OCI-LY3 (cell line): ENCODE data around the gene HS6ST1.

Experiments used
- EZH2phosphoT487 ChIP-seq: fragments of 200-600 bp; shearing (Covaris generic); IDR thresholded peaks from 2 replicates; pipeline ENCODE4 v1.6.1; 2018; ENCODE audit warnings: antibody characterized with exemption, mixed run types, low read depth
- TF ChIP-seq, protein P1 (sequence below): fragments of 200-600, 300-600 bp; sonication (generic); IDR thresholded peaks from 2 replicates; pipeline ENCODE4 v1.5.1; 2014; ENCODE audit warnings: antibody characterized with exemption, low read length, low read depth

DNA sequence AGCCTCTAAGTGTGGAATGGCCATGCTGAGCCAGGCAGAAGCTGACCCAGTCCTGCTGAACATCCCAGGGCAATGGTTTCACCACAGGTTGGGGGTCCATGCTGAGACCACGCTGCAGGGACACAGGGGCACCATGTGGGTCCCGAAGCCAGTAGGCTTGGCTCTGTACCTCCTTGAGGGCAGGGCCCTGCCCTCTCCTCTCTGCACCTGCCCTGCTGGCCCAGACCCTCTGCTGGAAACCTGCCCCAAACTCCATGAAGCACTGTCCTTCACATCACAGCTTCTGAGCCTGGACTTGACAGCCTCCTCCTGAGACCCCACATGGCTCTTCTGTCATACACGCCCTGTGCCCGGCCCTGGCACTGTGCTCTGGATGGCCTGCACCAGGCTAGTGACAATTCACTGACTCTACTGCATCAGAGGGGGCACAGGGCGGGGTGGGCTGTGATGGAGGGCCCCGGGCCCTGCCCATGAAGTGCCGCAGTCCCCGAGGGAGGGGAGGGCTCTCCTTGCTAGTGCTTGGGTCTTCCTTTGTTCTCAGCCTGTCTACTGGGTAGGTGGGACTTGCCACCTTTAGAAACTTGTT is 24.7 kb downstream of the HS6ST1 start:
- TF ChIP-seq, protein P1, sequence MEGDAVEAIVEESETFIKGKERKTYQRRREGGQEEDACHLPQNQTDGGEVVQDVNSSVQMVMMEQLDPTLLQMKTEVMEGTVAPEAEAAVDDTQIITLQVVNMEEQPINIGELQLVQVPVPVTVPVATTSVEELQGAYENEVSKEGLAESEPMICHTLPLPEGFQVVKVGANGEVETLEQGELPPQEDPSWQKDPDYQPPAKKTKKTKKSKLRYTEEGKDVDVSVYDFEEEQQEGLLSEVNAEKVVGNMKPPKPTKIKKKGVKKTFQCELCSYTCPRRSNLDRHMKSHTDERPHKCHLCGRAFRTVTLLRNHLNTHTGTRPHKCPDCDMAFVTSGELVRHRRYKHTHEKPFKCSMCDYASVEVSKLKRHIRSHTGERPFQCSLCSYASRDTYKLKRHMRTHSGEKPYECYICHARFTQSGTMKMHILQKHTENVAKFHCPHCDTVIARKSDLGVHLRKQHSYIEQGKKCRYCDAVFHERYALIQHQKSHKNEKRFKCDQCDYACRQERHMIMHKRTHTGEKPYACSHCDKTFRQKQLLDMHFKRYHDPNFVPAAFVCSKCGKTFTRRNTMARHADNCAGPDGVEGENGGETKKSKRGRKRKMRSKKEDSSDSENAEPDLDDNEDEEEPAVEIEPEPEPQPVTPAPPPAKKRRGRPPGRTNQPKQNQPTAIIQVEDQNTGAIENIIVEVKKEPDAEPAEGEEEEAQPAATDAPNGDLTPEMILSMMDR, result no peak
- no peak for TF ChIP-seq EZH2phosphoT487
